Measurements from ENCODE around the gene SIK3. TPM values are rescaled to one million over a fixed set of nuclear protein-coding genes. Genes with fewer than 3 reads are reported as not detected.
A peak's percentile ranks its signal among the peaks of the same experiment; 100 is the strongest.

SIK3 gene
- total and polyA plus RNA-seq, 12 donors: 9.9 to 47.3 (median 36.5) TPM

- intact Hi-C loops (cut with DNase I): loop anchor here in 2 of 10 donors (10.0 kb wide), 1 partner anchor 104 kb away; the partner anchor contains the start of gene SIK3 (in 2 of the 2)
- 95 to 98% methylated on average over 1 of the region's 1 CpG for WGBS, 2 donors
- Histone ChIP-seq H3K9me3 (no peaks in the 10 kb centered on the region), H3K27me3 (no peaks in the 10 kb centered on the region), H3K27ac (peak overlapping the region in 2 of 10 donors; percentile 28 to 56), H3K36me3 (no peaks in the 10 kb centered on the region), H3K4me3 (no peak overlapping the region), H3K4me1 (peaks cover 5 to 75% (median 67%) of the 10 kb centered on the region in 9 donors)
- ATAC-seq (no peak), DNase-seq (no peak)
- TF ChIP-seq CTCF (IDR thresholded peaks at IDR 0.05): no peak
Observed at GRCh38 chr11:116990811-116991210, 107.4 kb downstream of the SIK3 start.

- H3K27me3 ChIP-seq: no peaks in the 10 kb centered on the region
- DNase-seq (peak in 1 of 2 donors; percentile 17), ATAC-seq (peak in 7 of 8 donors; percentile 38 to 82 (median 68))
- intact Hi-C loops (cut with DNase I): loop anchor here in 2 of 10 donors (10.0 kb wide), 1 partner anchor 105 kb away; the partner anchor contains the start of gene SIK3 (in 2 of the 2)
- peak overlapping the region in 5 of 10 donors; percentile 28 to 56 (median 48) for H3K27ac ChIP-seq
- WGBS, 2 donors: 43 to 46% methylated on average over 4 of the region's 4 CpGs
- no peaks in the 10 kb centered on the region for H3K9me3 ChIP-seq
- H3K4me1 ChIP-seq: peaks cover 5 to 83% (median 74%) of the 10 kb centered on the region in 9 donors
- H3K36me3 ChIP-seq: no peaks in the 10 kb centered on the region
- no peak overlapping the region for H3K4me3 ChIP-seq
- TF ChIP-seq CTCF (IDR thresholded peaks at IDR 0.05): no peak
Observed at GRCh38 chr11:116990061-116990473, 108.2 kb downstream of the SIK3 start.

- H3K9me3 ChIP-seq: no peaks in the 10 kb centered on the region
- H3K27me3 ChIP-seq: no peaks in the 10 kb centered on the region
- no peak for DNase-seq
- H3K4me1 ChIP-seq: peaks cover 5 to 85% (median 70%) of the 10 kb centered on the region in 9 donors
- no peak for TF ChIP-seq CTCF (IDR thresholded peaks at IDR 0.05)
- intact Hi-C loops (cut with DNase I): loop anchor here in 1 of 10 donors (10.0 kb wide), 1 partner anchor 106 kb away; the partner anchor contains the start of gene SIK3
- WGBS, 2 donors: 60 to 63% methylated on average over 4 of the region's 4 CpGs
- no peaks in the 10 kb centered on the region for H3K36me3 ChIP-seq
- ATAC-seq: no peak
- no peak overlapping the region for H3K4me3 ChIP-seq
- peak overlapping the region in 5 of 10 donors; percentile 2 to 56 (median 29) for H3K27ac ChIP-seq
Observed at GRCh38 chr11:116989184-116989583, 109.0 kb downstream of the SIK3 start.

GRCh38 chr11:116986521-116987105 is 111.6 kb downstream of the SIK3 start:
- 86 to 90% methylated on average over 2 of the region's 2 CpGs for WGBS, 2 donors
- peaks cover 5 to 83% (median 55%) of the 10 kb centered on the region in 9 donors for H3K4me1 ChIP-seq
- ATAC-seq: peak in 3 of 8 donors; percentile 37 to 61 (median 39)

More at GRCh38 chr11:116986521-116987105, 111.6 kb downstream of the SIK3 start:
- intact Hi-C loops (cut with DNase I): loop anchor here in 1 of 10 donors (10.0 kb wide), 1 partner anchor 108 kb away; the partner anchor contains the start of gene SIK3
- no peaks in the 10 kb centered on the region for H3K27me3 ChIP-seq
- TF ChIP-seq CTCF (IDR thresholded peaks at IDR 0.05): no peak
- H3K36me3 ChIP-seq: no peaks in the 10 kb centered on the region
- H3K9me3 ChIP-seq: no peaks in the 10 kb centered on the region
- DNase-seq: no peak
- H3K4me3 ChIP-seq: peak overlapping the region in 1 of 10 donors; percentile 6
- peak overlapping the region in 4 of 10 donors; percentile 4 to 70 (median 16) for H3K27ac ChIP-seq
